Glutamatergic neuron (in vitro differentiated cells): ENCODE data around the gene WNT3A. TPM values are rescaled to one million over a fixed set of nuclear protein-coding genes. Genes with fewer than 3 reads are reported as not detected.

ENCODE experiments used
- DNase-seq: peaks from one replicate; pipeline ENCODE4 v3.0.0; 2022
- H3K27ac Mint-ChIP-seq: one replicate; pipeline ENCODE4 v1.8.0; 2020; ENCODE audit warnings: mild to moderate bottlenecking, mixed read lengths, inconsistent platforms; ENCODE audit not compliant: unreplicated experiment
- H3K27me3 Mint-ChIP-seq: one replicate; pipeline ENCODE4 v1.8.0; 2020; ENCODE audit warnings: mild to moderate bottlenecking, moderate library complexity, mixed read lengths, inconsistent platforms; ENCODE audit not compliant: unreplicated experiment
- H3K36me3 Mint-ChIP-seq: one replicate; pipeline ENCODE4 v1.8.0; 2020; ENCODE audit warnings: mild to moderate bottlenecking, mixed read lengths, inconsistent platforms; ENCODE audit not compliant: unreplicated experiment
- H3K4me1 Mint-ChIP-seq: one replicate; pipeline ENCODE4 v1.8.0; 2020; ENCODE audit warnings: mild to moderate bottlenecking, low read depth, mixed read lengths, inconsistent platforms; ENCODE audit not compliant: unreplicated experiment
- H3K4me3 Mint-ChIP-seq: one replicate; pipeline ENCODE4 v1.8.0; 2020; ENCODE audit warnings: mild to moderate bottlenecking, mixed read lengths, inconsistent platforms; ENCODE audit not compliant: unreplicated experiment
- H3K9me3 Mint-ChIP-seq: one replicate; pipeline ENCODE4 v1.8.0; 2020; ENCODE audit warnings: mild to moderate bottlenecking, moderate library complexity, mixed read lengths, inconsistent platforms; ENCODE audit not compliant: unreplicated experiment
- CTCF ChIP-seq: fragments of 200-600 bp; sonication (generic); IDR thresholded peaks from one replicate; pipeline ENCODE4 v1.5.0; 2021; ENCODE audit not compliant: partially characterized antibody, unreplicated experiment
- microRNA-seq: library from miRNA; unstranded; fragments of <30 nt; microRNA quantifications from one replicate; pipeline ENCODE4, GENCODE V29; 2020; ENCODE audit not compliant: unreplicated experiment
- total RNA-seq: library from RNA; stranded (reverse); fragmentation: NEBNext Ultra II Directional; extraction: Animal tissue kit (Norgen Biotek cat#: 25700); gene quantifications from one replicate; pipeline ENCODE4 v1.2.1, GENCODE V29; 2021; ENCODE audit not compliant: unreplicated experiment

The WNT3A gene
- total RNA-seq, 1 donor from 2014 or later = not detected

- peaks cover 3% of the 10 kb centered on the region for H3K4me1 Mint-ChIP-seq
- peak within 1 kb of the TSS; percentile 75 for H3K27ac Mint-ChIP-seq
- no peaks in the 10 kb centered on the region for H3K36me3 Mint-ChIP-seq
- DNase-seq = peak; percentile 99
- peaks cover 7% of the 10 kb centered on the region for H3K27me3 Mint-ChIP-seq
- peaks cover 8% of the 10 kb centered on the region for H3K9me3 Mint-ChIP-seq
- H3K4me3 Mint-ChIP-seq = peak within 1 kb of the TSS; percentile 92
- TF ChIP-seq CTCF = no peak
Observed at GRCh38 chr1:228109073-228109961, 102.5 kb downstream of the WNT3A start, which contains the start of gene MRPL55. Gene MRPL55, minus strand, starts transcription at chr1:228109299. Its CDS starts 1,039 bp downstream, at chr1:228108260.

GRCh38 chr1:228109962-228110488 is 103.2 kb downstream of the WNT3A start:
- peak overlapping the region; percentile 92 for H3K4me3 Mint-ChIP-seq
- H3K27me3 Mint-ChIP-seq = peaks cover 4% of the 10 kb centered on the region
- H3K36me3 Mint-ChIP-seq = no peaks in the 10 kb centered on the region
- no peak for DNase-seq
- peak overlapping the region; percentile 75 for H3K27ac Mint-ChIP-seq
- peaks cover 3% of the 10 kb centered on the region for H3K4me1 Mint-ChIP-seq
- TF ChIP-seq CTCF = no peak
- H3K9me3 Mint-ChIP-seq = peaks cover 6% of the 10 kb centered on the region

DNA sequence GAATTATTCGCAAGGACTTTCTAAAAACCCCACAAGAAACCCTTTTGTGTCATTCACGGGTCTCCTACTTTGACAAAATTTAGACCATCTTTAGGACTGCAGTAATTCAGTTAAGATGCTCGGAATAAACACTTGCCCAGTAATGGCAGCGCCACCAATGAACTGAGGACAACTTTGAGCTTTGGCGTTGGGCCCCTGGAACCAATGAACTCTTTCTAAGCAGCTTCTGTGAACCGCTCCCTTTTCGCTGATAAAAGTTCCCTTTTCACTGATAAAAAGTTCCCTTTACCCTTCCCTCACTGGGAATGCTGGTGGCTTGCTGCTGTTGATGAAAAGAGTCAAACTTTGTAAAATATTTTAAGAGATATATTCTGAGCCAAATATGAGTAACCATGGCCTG is 103.8 kb downstream of the WNT3A start:
- no peak for TF ChIP-seq CTCF
- no peak for DNase-seq
- Mint-ChIP-seq H3K27ac (no peak overlapping the region), H3K4me3 (no peak overlapping the region), H3K4me1 (peaks cover 3% of the 10 kb centered on the region), H3K27me3 (peaks cover 4% of the 10 kb centered on the region), H3K36me3 (no peaks in the 10 kb centered on the region), H3K9me3 (peaks cover 6% of the 10 kb centered on the region)

Small RNA genes lying within 50 kb of the gene (microRNA-seq; reads per million reads assigned to microRNA genes)
- gene MIR3620 = 11.4 reads per million, percentile 52 among the genes with 10 or more reads in this experiment

Other genes starting within 250 kb of the WNT3A start
- not detected for gene PRSS38, start 191.3 kb upstream of the WNT3A start, total RNA-seq
- gene WNT9A, start 59.1 kb upstream of the WNT3A start, total RNA-seq = 13.8 TPM
- 222 TPM for gene ARF1, start 75.7 kb downstream of the WNT3A start, total RNA-seq
- gene C1orf35, start 96.3 kb downstream of the WNT3A start, total RNA-seq = 21.9 TPM
- 61.5 TPM for gene MRPL55, start 102.3 kb downstream of the WNT3A start, total RNA-seq
- gene GUK1, start 133.3 kb downstream of the WNT3A start, total RNA-seq = 128 TPM
- 3.0 TPM for gene GJC2, start 142.9 kb downstream of the WNT3A start, total RNA-seq
- gene IBA57, start 158.8 kb downstream of the WNT3A start, total RNA-seq = 7.7 TPM
- 25.7 TPM for gene OBSCN, start 201.0 kb downstream of the WNT3A start, total RNA-seq